ENCODE results near the gene CTAG1A. TPM values are rescaled to one million over a fixed set of nuclear protein-coding genes. Genes with fewer than 3 reads are reported as not detected.

Gene CTAG1A
- total RNA-seq, 2 experiments from 2014 or later: not detected

DNA sequence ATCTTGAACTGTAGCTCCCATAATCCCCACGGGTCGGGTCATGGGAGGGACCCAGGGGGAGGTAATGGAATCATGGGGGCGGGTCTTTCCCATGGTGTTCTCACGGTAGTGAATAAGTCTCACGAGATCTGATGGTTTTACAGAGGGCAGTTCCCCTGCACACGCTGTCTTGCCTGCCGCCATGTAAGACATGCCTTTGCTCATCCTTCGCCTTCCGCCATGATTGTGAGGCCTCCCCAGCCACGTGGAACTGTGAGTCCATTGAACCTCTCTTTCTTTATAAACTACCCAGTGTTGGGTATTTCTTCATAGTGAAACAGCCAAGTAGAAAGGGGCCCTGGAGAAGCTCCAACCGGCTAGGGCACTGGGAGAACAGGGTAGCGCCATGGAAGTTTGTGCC lies 12.3 kb downstream of the CTAG1A start:
- Mint-ChIP-seq H3K36me3 (ENCODE audit: low read depth) (no peaks in the 10 kb centered on the region), H3K27ac (no peak overlapping the region), H3K4me3 (no peak overlapping the region), H3K27me3 (no peaks in the 10 kb centered on the region), H3K4me1 (ENCODE audit: low read depth) (no peaks in the 10 kb centered on the region), H3K9me3 (no peaks in the 10 kb centered on the region)
- no peak for ATAC-seq (ENCODE audit: poor library complexity)
- ChIA-PET POLR2A (no interaction called here), CTCF (no interaction called here)
- intact Hi-C loops (cut with DNase I, micrococcal nuclease): no loop called here
- no peak for DNase-seq
- peaks cover 0 to 2% of the 10 kb centered on the region in 2 experiments for H3K27me3 ChIP-seq (ENCODE audit: control insufficient read depth in 1 of 2, insufficient read depth in 2 of 2, low read length in 2 of 2)
- H3K4me3 ChIP-seq (ENCODE audit: low read length): no peak overlapping the region
- H3K4me1 ChIP-seq (ENCODE audit: insufficient read depth, low read length): no peaks in the 10 kb centered on the region
- no peaks in the 10 kb centered on the region for H3K36me3 ChIP-seq (ENCODE audit: insufficient read depth, low read length)
- H3K27ac ChIP-seq (ENCODE audit: low read depth in 1 of 2, low read length in 2 of 2): no peak overlapping the region
- TF ChIP-seq, protein P1, sequence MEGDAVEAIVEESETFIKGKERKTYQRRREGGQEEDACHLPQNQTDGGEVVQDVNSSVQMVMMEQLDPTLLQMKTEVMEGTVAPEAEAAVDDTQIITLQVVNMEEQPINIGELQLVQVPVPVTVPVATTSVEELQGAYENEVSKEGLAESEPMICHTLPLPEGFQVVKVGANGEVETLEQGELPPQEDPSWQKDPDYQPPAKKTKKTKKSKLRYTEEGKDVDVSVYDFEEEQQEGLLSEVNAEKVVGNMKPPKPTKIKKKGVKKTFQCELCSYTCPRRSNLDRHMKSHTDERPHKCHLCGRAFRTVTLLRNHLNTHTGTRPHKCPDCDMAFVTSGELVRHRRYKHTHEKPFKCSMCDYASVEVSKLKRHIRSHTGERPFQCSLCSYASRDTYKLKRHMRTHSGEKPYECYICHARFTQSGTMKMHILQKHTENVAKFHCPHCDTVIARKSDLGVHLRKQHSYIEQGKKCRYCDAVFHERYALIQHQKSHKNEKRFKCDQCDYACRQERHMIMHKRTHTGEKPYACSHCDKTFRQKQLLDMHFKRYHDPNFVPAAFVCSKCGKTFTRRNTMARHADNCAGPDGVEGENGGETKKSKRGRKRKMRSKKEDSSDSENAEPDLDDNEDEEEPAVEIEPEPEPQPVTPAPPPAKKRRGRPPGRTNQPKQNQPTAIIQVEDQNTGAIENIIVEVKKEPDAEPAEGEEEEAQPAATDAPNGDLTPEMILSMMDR (IDR thresholded peaks at IDR 0.05): no peak
- H3K9me3 ChIP-seq (ENCODE audit: control insufficient read depth in 1 of 2, insufficient read depth in 1 of 2, low read length in 2 of 2): no peaks in the 10 kb centered on the region

DNA sequence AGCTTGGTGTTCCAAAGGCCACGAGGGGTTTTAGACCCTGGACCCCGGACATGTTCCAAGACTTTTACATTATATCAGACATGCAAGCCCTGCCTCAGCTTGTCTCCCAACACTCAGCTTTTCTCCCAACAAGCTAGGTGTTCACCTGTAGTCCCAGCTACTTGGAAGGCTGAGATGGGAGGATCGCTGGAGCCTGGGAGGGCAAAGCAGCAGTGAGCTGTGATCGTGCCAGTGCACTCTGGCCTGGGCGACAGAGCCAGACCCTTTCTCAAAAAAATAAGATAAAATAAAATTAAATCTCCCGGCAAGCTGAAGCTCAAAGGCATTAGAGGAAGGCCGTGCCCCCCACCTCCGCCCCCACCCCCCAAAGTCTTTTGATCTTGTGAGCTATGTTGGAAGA lies 13.7 kb downstream of the CTAG1A start:
- Mint-ChIP-seq H3K9me3 (no peaks in the 10 kb centered on the region), H3K4me3 (no peak overlapping the region), H3K27me3 (no peaks in the 10 kb centered on the region), H3K36me3 (ENCODE audit: low read depth) (no peaks in the 10 kb centered on the region), H3K4me1 (ENCODE audit: low read depth) (no peaks in the 10 kb centered on the region), H3K27ac (no peak overlapping the region)
- no peak for ATAC-seq (ENCODE audit: poor library complexity)
- TF ChIP-seq, protein P1 (IDR thresholded peaks at IDR 0.05): no peak
- Histone ChIP-seq H3K27me3 (ENCODE audit: control insufficient read depth in 1 of 2, insufficient read depth in 2 of 2, low read length in 2 of 2) (peaks cover 0 to 2% of the 10 kb centered on the region in 2 experiments), H3K27ac (ENCODE audit: low read depth in 1 of 2, low read length in 2 of 2) (no peak overlapping the region), H3K4me1 (ENCODE audit: insufficient read depth, low read length) (no peaks in the 10 kb centered on the region), H3K4me3 (ENCODE audit: low read length) (no peak overlapping the region), H3K36me3 (ENCODE audit: insufficient read depth, low read length) (no peaks in the 10 kb centered on the region), H3K9me3 (ENCODE audit: control insufficient read depth in 1 of 2, insufficient read depth in 1 of 2, low read length in 2 of 2) (no peaks in the 10 kb centered on the region)
- CTCF ChIA-PET: no interaction called here
- no peak for DNase-seq
- POLR2A ChIA-PET: no interaction called here
- intact Hi-C loops (cut with DNase I, micrococcal nuclease): no loop called here

DNA sequence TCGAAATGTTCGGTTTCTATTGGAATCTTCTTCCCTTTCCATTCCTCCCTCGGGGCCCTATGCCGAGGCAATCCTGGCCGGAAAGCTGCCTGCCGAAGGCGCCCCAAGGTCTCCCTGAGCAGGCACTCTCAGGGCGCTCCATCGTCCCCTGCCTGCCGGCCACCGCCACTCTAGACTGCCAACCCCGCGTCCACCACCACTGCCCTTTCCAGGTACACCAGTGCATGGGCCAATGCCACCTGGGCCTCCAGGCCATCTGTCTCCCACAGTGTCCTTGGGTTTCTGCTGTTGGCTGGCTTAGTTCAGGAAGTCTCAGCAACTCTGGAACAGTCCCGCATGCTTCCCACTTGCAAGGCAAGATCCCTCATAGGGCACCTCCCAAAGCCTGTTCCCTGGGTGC lies 14.6 kb downstream of the CTAG1A start:
- Mint-ChIP-seq H3K36me3 (ENCODE audit: low read depth) (no peaks in the 10 kb centered on the region), H3K4me3 (no peak overlapping the region), H3K9me3 (no peaks in the 10 kb centered on the region), H3K4me1 (ENCODE audit: low read depth) (no peaks in the 10 kb centered on the region), H3K27ac (no peak overlapping the region), H3K27me3 (no peaks in the 10 kb centered on the region)
- DNase-seq (no peak), ATAC-seq (ENCODE audit: poor library complexity) (no peak)
- CTCF ChIA-PET: no interaction called here
- Histone ChIP-seq H3K9me3 (ENCODE audit: control insufficient read depth in 1 of 2, insufficient read depth in 1 of 2, low read length in 2 of 2) (no peaks in the 10 kb centered on the region), H3K36me3 (ENCODE audit: insufficient read depth, low read length) (no peaks in the 10 kb centered on the region), H3K4me3 (ENCODE audit: low read length) (no peak overlapping the region), H3K27me3 (ENCODE audit: control insufficient read depth in 1 of 2, insufficient read depth in 2 of 2, low read length in 2 of 2) (no peaks in the 10 kb centered on the region), H3K27ac (ENCODE audit: low read depth in 1 of 2, low read length in 2 of 2) (no peak overlapping the region), H3K4me1 (ENCODE audit: insufficient read depth, low read length) (no peaks in the 10 kb centered on the region)
- intact Hi-C loops (cut with DNase I, micrococcal nuclease): no loop called here
- TF ChIP-seq, protein P1 (IDR thresholded peaks at IDR 0.05): no peak
- POLR2A ChIA-PET: no interaction called here

Measured in CD4-positive, alpha-beta T cell (primary cell).